GM21825 (cell line): ENCODE results near the gene ACSL6.
"Not testable (repeated sequence)": the region's sequence is repeated elsewhere in the genome, so short reads cannot be mapped to it uniquely, and the experiment has no call there.

ENCODE experiments used
- ATAC-seq: cut with Tn5 transposase; IDR thresholded peaks from one replicate; pipeline ENCODE4 v1.9.1; 2021; ENCODE audit warnings: mild to moderate bottlenecking, moderate library complexity; ENCODE audit not compliant: unreplicated experiment

The ACSL6 gene

GRCh38 chr5:131947445-131947844, 64.0 kb downstream of the ACSL6 start:
- ATAC-seq, result no peak

- ATAC-seq, result no peak
Observed at GRCh38 chr5:131945551-131946168, 65.8 kb downstream of the ACSL6 start, which contains the start of gene MEIKIN. TSS of gene MEIKIN (minus strand) at chr5:131945663. CDS start at chr5:131945505, 158 bp downstream.

- ATAC-seq, result no peak
Observed at GRCh38 chr5:131944702-131945550, 66.5 kb downstream of the ACSL6 start.

- no peak for ATAC-seq
Observed at GRCh38 chr5:131943916-131944315, 67.5 kb downstream of the ACSL6 start.

DNA sequence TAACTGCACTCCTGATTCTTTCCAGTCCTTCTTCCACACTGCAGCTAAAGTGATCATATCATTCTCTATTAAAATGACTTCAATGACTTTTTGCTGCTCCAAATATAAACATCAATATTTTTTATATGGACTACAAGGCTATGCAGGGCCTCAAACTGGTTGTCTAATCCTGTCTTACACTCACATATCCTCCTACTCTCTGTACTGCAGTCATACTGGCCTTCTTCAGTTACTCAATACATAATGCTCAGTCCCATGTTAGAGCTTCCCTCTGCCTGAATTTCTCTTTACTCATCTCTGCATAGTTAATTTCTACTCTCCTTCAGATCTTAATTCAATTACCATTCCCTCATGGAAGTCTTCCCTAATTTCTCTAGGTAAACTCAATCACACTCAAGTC, 69.4 kb downstream of the ACSL6 start:
- ATAC-seq, result no peak

- no peak for ATAC-seq
Observed at GRCh38 chr5:131939690-131940345, 71.6 kb downstream of the ACSL6 start.

DNA sequence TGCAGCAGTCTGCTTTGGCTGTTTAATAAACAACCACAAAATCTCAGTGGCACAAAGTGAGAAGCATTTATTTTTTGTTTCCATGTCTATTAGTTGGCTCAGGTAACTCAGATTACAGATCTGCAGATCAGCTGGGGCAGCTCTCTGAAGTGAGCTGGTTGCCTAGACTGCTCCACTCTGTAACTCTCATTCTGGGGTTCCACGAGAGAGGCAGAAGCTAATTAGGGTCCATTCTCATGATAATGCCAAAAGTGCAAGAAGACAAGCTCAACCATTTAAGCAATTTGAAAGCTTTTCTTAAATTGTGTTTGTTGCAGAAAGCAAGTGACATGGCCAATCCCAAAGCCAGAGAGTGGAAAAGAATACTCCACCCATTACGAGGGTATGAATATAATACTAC, 79.2 kb downstream of the ACSL6 start:
- ATAC-seq, result no peak

DNA sequence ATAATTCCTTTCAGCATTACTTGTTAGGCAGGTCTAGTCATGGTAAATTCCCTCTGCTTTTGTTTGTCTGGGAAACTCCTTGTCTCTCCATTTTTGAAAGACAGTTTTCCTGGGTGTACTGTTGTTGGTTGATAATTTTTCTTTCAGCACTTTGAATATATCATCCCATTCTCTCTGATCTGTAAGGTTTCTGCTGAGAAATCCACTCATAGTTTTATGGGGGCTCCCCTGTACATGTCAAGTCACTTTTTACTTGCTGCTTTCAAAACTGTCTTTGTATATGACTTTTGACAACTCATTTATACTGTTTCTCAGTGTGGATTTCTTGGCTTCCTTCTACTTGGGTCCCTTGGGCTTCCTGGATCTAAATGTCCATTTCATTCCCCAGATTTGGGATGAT, 82.5 kb downstream of the ACSL6 start:
- ATAC-seq, result no peak

DNA sequence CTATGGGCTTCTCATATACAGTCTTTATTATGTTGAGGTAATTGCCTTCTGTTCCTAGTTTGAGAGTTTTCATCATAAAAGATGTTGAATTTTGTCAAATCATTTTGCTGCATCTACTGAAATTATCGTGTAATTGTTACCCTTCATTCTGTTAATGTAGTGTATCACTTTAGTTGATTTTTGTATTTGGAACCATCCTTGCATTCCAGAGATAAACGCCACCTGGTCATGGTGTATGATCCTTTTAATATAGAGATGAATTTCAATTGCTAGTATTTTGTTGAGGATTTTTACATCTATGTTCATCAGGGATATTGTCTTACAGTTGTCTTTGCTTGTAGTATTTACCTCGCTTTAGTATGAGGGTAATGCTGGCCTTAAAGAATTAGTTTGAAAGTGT, 85.3 kb downstream of the ACSL6 start:
- no peak for ATAC-seq

DNA sequence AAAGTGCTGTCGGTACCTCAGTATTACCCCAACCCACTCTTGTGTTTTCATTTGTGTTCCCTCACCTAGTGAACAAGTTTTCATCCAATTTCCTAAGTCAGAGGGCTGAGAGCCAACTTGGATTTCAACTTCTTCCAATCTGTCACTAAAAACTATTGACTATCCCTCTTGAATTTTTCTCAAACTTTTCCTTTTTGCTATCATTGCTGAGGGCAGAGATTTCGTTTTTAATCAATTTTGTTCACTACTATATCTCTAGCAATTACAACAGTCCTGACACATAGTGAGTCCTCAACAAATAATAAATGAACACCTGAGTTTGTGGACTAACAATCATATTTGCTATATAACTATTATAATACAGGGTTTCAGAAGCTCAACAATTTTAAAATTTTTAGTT, 95.0 kb downstream of the ACSL6 start:
- ATAC-seq, result no peak

DNA sequence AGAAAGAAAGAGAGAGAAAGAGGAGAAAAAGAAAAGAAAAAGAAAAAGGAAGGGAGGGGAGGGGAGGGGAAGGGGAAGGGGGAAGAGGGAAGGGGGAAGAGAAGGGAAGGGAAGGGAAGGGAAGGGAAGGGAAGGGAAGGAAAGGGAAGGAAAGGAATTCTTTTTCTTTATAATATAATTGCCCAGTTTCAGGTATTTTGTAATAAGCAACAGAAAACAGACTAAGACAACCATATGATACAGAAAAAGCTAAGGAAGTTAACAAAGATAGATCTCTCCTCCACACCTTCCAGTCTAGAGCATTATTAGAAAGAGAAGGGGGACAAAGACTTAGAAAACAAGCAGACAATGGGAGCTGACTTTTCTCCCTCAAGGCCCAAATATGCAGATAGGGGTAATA, 97.0 kb downstream of the ACSL6 start:
- no peak for ATAC-seq

- no peak for ATAC-seq
Observed at GRCh38 chr5:131913603-131914002, 97.9 kb downstream of the ACSL6 start.

DNA sequence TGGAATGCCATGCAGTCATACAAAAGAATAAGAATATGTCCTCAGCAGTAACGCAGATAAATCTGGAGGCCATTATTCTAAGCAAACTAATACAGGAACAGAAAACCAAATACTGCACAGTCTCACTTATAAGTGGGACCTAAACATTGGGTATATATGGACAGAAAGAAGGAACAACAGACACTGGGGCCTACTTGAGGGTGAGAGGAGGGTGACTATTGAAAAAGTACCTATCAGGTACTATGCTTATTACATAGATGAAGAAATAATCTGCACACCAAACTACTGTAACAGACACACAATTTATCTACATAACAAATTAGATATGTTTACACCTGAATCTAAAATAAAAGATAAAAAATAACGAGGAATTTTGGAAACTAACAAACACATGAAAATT, 104.8 kb downstream of the ACSL6 start:
- no peak for ATAC-seq

DNA sequence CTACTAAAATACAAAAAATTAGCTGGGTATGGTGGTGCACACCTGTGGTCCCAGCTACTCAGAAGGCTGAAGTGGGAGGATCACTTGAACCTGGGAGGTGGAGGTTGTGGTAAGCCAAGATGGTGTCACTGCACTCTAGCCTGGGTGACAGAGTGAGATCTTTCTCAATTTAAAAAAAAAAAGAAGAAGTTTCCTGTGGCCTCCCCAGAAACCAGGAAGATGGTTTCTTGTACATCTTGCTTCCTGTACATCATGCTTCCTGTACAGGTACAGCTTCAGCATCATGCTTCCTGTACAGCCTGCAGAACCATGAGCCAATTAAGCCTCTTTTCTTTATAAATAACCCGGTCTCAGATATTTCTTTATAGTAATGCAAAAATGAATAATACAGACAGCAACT, 109.2 kb downstream of the ACSL6 start:
- not testable (repeated sequence) for ATAC-seq
